K562 (cell line): ENCODE results near the gene PCNX3.

Experiments
- CTCF ChIP-seq, 3 experiments: IDR thresholded peaks in 2 of 3; conservative IDR thresholded peaks in 1 of 3; 2 replicates each; pipeline ENCODE4 v1.5.1; 2011 to 2012; ENCODE audit warnings: low read length in 3 of 3, mild to moderate bottlenecking in 3 of 3, control low read depth in 2 of 3, improper control_type of control experiment in 1 of 3, inconsistent platforms in 1 of 3, low read depth in 1 of 3, mixed read lengths in 1 of 3, moderate library complexity in 1 of 3; ENCODE audit not compliant: insufficient read depth in 2 of 3
- HDAC6 ChIP-seq: IDR thresholded peaks from 2 replicates; pipeline ENCODE4 v1.6.1; 2012; ENCODE audit warnings: low read depth, mild to moderate bottlenecking, control low read depth, inconsistent platforms, low read length, moderate library complexity
- SMARCE1 ChIP-seq: fragments of 450-650 bp; IDR thresholded peaks from 2 replicates; pipeline ENCODE4 v1.7.1; 2016; ENCODE audit warnings: mild to moderate bottlenecking
- SOX6 ChIP-seq: fragments of 450-650 bp; IDR thresholded peaks from 2 replicates; pipeline ENCODE4 v1.6.1; 2014; ENCODE audit warnings: mild to moderate bottlenecking
- STAT5A ChIP-seq: IDR thresholded peaks from 2 replicates; pipeline ENCODE4 v1.6.1; 2012; ENCODE audit warnings: low read length, inconsistent platforms, borderline replicate concordance
- ZNF146 ChIP-seq: IDR thresholded peaks from one replicate; pipeline ENCODE4 v1.6.1; 2018; ENCODE audit warnings: missing compliant biosample characterization; ENCODE audit not compliant: unreplicated experiment

- no peak for TF ChIP-seq CTCF (IDR thresholded peaks at IDR 0.05 in 2 of 3, conservative IDR thresholded peaks at IDR 0.05 in 1 of 3; ENCODE audit: insufficient read depth in 2 of 3, low read depth in 1 of 3, low read length in 3 of 3)
- no peak for TF ChIP-seq SMARCE1
- no peak for TF ChIP-seq HDAC6
- TF ChIP-seq SOX6: no peak
- no peak for TF ChIP-seq STAT5A
- no peak for TF ChIP-seq ZNF146 (CRISPR knock-in tag)
Observed at GRCh38 chr11:65637032-65637557, 21.5 kb downstream of the PCNX3 start.
